Progenitor cell of endocrine pancreas (in vitro differentiated cells): ENCODE measurements around the gene DHRS1. TPM values are rescaled to one million over a fixed set of nuclear protein-coding genes. Genes with fewer than 3 reads are reported as not detected.

ENCODE experiments used
- DNase-seq: peaks from one replicate; pipeline ENCODE4 v3.0.0; 2021; ENCODE audit warnings: low spot score; ENCODE audit not compliant: unreplicated experiment
- H3K27ac Mint-ChIP-seq: 2 replicates; pipeline ENCODE4 v1.8.0; 2021; ENCODE audit warnings: mild to moderate bottlenecking, moderate library complexity, mixed read lengths
- H3K27me3 Mint-ChIP-seq: 2 replicates; pipeline ENCODE4 v1.8.0; 2021; ENCODE audit warnings: mixed read lengths
- H3K36me3 Mint-ChIP-seq: 2 replicates; pipeline ENCODE4 v1.8.0; 2022; ENCODE audit warnings: mixed read lengths; ENCODE audit not compliant: insufficient read depth
- H3K4me1 Mint-ChIP-seq: 2 replicates; pipeline ENCODE4 v1.8.0; 2021; ENCODE audit warnings: low read depth, mixed read lengths
- H3K4me3 Mint-ChIP-seq: 2 replicates; pipeline ENCODE4 v1.8.0; 2021; ENCODE audit warnings: low read depth, mild to moderate bottlenecking, moderate library complexity, mixed read lengths
- H3K9me3 Mint-ChIP-seq: 2 replicates; pipeline ENCODE4 v1.8.0; 2021; ENCODE audit warnings: low read depth, mixed read lengths
- CTCF ChIP-seq: fragments of 200-600 bp; sonication (generic); IDR thresholded peaks from one replicate; pipeline ENCODE4 v1.5.0; 2021; ENCODE audit warnings: antibody characterized with exemption, mild to moderate bottlenecking; ENCODE audit not compliant: unreplicated experiment
- total RNA-seq: library from RNA; stranded (reverse); gene quantifications from 2 replicates; pipeline ENCODE4 v1.2.1, GENCODE V29; 2021

The DHRS1 gene
- total RNA-seq, 1 donor from 2014 or later, result 33.4 TPM

- no peaks in the 10 kb centered on the region for H3K9me3 Mint-ChIP-seq
- no peak overlapping the region for H3K27ac Mint-ChIP-seq
- no peaks in the 10 kb centered on the region for H3K27me3 Mint-ChIP-seq
- no peak for TF ChIP-seq CTCF
- H3K4me1 Mint-ChIP-seq, result peaks cover 12% of the 10 kb centered on the region
- H3K36me3 Mint-ChIP-seq, result peaks cover 5% of the 10 kb centered on the region
- DNase-seq, result no peak
- H3K4me3 Mint-ChIP-seq, result no peak overlapping the region
Observed at GRCh38 chr14:24269368-24269767, 30.2 kb downstream of the DHRS1 start.

GRCh38 chr14:24268225-24268624 lies 31.4 kb downstream of the DHRS1 start:
- no peaks in the 10 kb centered on the region for H3K9me3 Mint-ChIP-seq

GRCh38 chr14:24267516-24267915 lies 32.1 kb downstream of the DHRS1 start:
- DNase-seq, result no peak
- Mint-ChIP-seq H3K27ac (no peak overlapping the region), H3K27me3 (no peaks in the 10 kb centered on the region), H3K9me3 (no peaks in the 10 kb centered on the region), H3K4me3 (no peak overlapping the region), H3K4me1 (peaks cover 10% of the 10 kb centered on the region), H3K36me3 (peaks cover 5% of the 10 kb centered on the region)
- TF ChIP-seq CTCF, result no peak

More at GRCh38 chr14:24268225-24268624, 31.4 kb downstream of the DHRS1 start:
- no peaks in the 10 kb centered on the region for H3K27me3 Mint-ChIP-seq
- H3K4me1 Mint-ChIP-seq, result peaks cover 10% of the 10 kb centered on the region
- peaks cover 5% of the 10 kb centered on the region for H3K36me3 Mint-ChIP-seq
- no peak overlapping the region for H3K4me3 Mint-ChIP-seq
- no peak for DNase-seq
- TF ChIP-seq CTCF, result no peak
- H3K27ac Mint-ChIP-seq, result no peak overlapping the region

GRCh38 chr14:24266344-24267244 lies 33.0 kb downstream of the DHRS1 start:
- Mint-ChIP-seq H3K27ac (no peak overlapping the region), H3K4me1 (peaks cover 3% of the 10 kb centered on the region), H3K4me3 (no peak overlapping the region), H3K9me3 (no peaks in the 10 kb centered on the region), H3K36me3 (peaks cover 5% of the 10 kb centered on the region), H3K27me3 (no peaks in the 10 kb centered on the region)
- no peak for DNase-seq
- no peak for TF ChIP-seq CTCF

- H3K4me1 Mint-ChIP-seq, result no peaks in the 10 kb centered on the region
- peaks cover 5% of the 10 kb centered on the region for H3K36me3 Mint-ChIP-seq
- H3K27me3 Mint-ChIP-seq, result no peaks in the 10 kb centered on the region
- H3K4me3 Mint-ChIP-seq, result no peak overlapping the region
- no peak for DNase-seq
- no peaks in the 10 kb centered on the region for H3K9me3 Mint-ChIP-seq
- TF ChIP-seq CTCF, result no peak
- no peak overlapping the region for H3K27ac Mint-ChIP-seq
Observed at GRCh38 chr14:24264298-24264697, 35.3 kb downstream of the DHRS1 start.
